ENCODE measurements around the gene GPD2.

DNA sequence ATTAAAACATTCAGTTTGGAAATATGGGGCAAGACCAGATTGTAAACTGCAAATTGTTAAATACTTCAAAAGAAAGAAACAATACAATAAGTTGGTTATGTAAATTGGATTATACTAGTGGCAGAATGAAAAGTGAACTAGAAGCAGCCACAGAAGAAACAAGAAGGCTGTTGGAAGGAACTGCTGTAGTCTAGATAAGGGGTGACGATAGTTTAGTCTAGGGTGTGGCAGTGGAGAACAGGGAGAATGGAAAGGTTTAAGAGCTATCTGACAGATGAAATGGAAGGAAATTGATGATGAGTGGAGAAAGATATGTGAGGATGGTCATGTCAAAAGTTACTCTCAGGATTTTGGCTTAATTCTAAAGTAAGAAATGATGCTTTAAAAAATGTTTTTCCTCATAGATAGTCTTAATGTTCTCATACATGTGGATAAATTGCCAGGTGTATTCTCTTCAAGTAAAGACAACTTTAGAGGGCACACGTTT is 179.7 kb downstream of the GPD2 start:
- TF ChIP-seq YY1 (IDR thresholded peaks at IDR 0.05; ENCODE audit: insufficient read depth, insufficient read length) (no peak), ZNF274 (IDR thresholded peaks at IDR 0.05; ENCODE audit: low read depth, low read length) (no peak), SUZ12 (IDR thresholded peaks at IDR 0.05; ENCODE audit: extremely low read depth, insufficient read depth, insufficient read length) (no peak)

Measured in NT2/D1 (cell line).